Loucy (cell line): ENCODE measurements around the gene BLOC1S6.

Experiments
- CTCF ChIP-seq: fragments of 200-600 bp; sonication (generic); conservative IDR thresholded peaks from 2 replicates; pipeline ENCODE4 v1.5.1; 2014; ENCODE audit warnings: mild to moderate bottlenecking, antibody characterized with exemption, low read length
- EZH2phosphoT487 ChIP-seq: fragments of 200-600 bp; IDR thresholded peaks from 2 replicates; pipeline ENCODE4 v1.6.1; 2018; ENCODE audit warnings: antibody characterized with exemption, mild to moderate bottlenecking, moderate library complexity, borderline replicate concordance

DNA sequence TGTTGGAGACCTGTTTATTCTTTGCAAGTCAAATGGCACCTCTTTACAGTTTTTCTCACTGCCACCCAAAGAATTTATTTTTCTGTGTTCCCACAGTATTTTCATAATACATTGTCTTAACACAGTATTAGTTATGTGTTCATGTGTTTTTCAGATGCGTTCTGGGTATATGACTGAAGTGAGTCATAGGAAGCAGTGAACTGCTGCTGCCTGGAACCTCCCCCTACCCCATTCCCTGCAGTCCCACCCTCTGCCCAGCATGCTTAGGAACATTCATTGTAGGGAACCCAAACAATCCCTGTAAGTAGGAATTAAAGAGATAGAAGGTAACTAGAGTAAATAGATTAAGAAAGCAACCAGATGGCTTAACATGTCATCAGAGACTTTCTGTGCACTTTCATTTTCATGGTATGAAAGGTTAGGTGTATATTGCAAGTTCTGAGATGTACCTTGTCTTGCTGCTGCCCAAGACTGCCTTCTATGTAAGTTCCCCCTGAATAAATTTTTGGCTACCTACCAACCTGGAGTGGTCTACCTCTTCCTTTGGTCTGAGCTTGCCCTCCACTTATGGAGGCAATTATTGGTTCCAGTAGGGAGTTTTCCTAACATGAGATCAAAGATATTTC is 25.7 kb downstream of the BLOC1S6 start:
- TF ChIP-seq CTCF (no peak), EZH2phosphoT487 (no peak)
